Activated CD4-positive, CD25-positive, alpha-beta regulatory T cell treated with anti-CD3 and anti-CD28 coated beads, Interleukin-2, amount 50 U/mL, for 16 hours (primary cell): ENCODE data around the gene TEX2.
"Not testable (repeated sequence)": the region's sequence is repeated elsewhere in the genome, so short reads cannot be mapped to it uniquely, and the experiment has no call there.

Experiments used
- DNase-seq: peaks from one replicate; pipeline ENCODE4 v3.0.0-alpha.2; 2020; ENCODE audit warnings: low read depth, low spot score

TEX2 gene

GRCh38 chr17:64145751-64146417 is 117.2 kb downstream of the TEX2 start:
- DNase-seq = peak; percentile 93

DNA sequence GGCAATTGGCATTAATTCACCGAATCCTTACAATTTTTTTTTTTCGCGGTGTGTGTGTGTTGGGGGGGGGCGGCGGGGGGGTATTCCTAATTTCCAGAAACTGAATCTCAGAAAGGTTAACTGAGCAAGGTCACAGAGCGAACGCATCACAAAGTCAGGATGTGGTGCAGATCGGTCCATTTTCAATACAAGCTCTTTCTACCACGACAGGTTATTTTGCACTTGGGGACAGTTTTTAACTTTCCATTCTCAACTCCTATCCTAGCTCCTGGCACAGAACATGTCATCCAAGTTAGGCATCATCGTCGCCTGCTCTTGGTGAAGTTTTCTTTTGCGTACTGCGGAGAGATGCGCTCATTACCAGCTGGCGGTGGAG is 117.7 kb downstream of the TEX2 start:
- DNase-seq = no peak

- no peak for DNase-seq
Observed at GRCh38 chr17:64139542-64139941, 123.5 kb downstream of the TEX2 start.

- no peak for DNase-seq
Observed at GRCh38 chr17:64138441-64138840, 124.6 kb downstream of the TEX2 start.

DNA sequence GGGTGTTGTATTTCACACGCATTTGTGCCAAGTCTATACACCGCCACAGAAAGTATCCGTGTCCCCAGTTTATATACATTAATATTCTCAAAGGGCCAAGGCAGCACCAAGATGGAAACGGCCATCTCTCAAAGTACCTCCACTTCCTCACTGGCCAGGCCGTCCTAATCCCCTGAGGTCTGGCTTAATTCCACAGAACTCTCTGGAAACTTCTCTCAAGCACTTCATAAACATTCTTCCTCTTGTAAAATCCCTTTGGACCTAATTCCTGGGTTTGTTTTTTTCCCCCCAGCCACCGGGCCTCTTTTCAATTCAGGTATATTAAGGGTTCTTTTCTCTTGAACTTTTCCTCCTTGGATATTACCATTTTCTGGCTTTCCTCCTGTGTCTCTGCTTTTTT is 128.1 kb downstream of the TEX2 start:
- DNase-seq = no peak

DNA sequence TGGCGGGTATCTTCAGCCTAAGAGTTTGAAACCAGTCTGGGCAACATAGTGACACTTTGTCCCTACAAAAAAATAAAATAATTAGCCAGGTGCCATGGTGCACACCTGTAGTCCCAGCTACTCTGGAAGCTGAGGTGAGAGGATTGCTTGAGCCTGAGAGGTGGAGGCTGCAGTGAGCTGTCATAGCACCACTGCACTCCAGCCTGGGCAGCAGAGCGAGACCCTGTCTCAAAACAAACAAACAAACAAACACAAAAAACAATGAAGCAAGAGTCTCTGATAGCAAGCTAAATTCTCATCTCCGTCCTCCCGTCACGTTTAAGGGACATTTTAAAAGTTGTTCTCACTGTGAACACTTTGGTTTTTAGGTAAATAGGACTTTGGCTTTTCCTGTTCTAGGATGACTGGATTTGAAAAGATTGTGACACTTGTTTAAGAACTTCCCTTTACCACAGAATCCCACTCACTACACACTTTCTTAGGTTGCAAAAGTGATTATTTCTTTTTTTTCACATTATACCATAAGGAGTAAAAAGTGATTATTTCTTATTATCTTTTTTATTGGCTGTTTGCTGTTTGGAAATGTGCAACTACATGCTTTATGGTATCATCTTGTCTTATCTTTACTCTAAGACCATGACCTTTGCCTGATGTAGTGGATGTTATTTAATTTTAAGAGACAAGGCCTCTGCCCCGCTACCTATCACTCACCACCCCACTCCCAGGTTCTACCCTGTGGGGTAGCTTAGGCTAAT is 128.7 kb downstream of the TEX2 start:
- DNase-seq = no peak

GRCh38 chr17:64133546-64134215 is 129.4 kb downstream of the TEX2 start:
- no peak for DNase-seq

DNA sequence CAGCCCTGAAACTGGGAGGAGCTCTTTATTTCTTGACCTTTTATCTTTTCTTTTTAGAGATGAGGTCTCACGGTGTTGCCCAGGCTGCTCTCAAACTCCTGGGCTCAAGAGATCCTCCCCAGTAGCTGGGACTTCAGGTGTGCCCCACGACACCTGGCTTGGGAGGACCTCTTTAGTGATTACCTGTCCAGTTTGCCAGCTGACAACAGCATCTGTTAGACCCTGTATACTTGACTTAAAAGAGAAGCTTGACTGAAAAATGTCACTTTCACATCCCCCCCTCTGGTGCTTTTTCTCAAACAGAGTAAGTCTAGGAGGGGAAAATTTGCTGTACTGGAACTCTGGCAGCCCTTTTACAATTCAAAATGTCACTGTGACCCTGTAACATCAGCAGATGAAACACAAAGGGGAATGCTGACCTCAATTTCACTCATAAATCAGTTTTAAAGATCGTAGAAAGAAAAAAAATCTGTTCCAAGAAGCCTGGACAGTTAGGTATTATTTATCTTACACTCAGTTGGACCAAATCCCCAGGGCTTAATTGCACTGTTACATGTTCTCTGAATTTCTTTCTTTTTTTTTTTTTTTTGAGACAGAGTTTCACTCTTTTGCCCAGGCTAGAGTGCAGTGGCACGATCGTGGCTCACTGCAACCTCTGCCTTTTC is 131.3 kb downstream of the TEX2 start:
- DNase-seq = no peak

GRCh38 chr17:64130559-64131001 is 132.5 kb downstream of the TEX2 start:
- DNase-seq = peak; percentile 34

DNA sequence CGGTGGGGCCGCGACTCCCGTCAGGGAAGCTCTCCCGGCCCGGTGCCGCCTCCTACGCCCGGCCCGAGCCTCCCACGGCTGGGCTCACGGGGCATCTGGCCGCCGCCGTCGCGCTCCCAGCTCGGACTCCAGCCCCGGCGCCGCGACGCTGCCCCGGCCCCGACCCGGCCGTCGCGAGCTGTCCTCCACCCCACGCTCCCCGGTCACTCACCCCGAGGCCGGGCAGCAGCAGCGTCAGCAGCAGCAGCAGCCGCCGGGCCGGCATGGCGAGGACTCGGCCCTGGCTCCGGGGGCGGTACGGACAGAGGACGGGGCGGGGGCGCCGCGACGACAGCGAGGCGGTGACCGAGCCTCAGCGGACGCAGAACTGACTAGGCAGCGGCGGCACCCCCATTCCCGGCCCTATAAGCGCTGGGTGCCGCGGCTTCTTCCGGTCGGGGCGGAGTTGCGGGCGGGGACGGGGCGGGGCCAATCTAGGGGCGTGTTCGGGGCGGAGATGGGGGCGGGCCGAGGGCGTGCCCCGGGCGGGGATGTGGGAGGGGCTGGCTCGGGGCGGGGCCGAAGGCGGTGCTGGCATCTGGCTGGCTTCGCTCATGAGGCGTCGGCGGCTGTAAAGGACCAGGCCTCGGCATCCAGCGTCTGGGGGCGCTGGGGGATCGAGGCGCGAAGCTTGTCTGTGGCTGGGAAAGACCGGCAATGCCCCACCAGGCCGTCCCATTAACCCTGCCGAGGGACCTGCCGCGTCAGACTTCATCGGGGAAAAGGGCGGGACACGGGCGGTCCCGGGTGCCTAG is 133.1 kb downstream of the TEX2 start, which contains the start of gene ERN1:
TSS of gene ERN1 (minus strand) at position 380 of the 794 bp plus-strand sequence. CDS start at position 265, 115 bp downstream.
- peak; percentile 83 for DNase-seq

- no peak for DNase-seq
Observed at GRCh38 chr17:64129515-64129764, 133.6 kb downstream of the TEX2 start.

GRCh38 chr17:64128787-64129514 is 134.1 kb downstream of the TEX2 start:
- DNase-seq = no peak

GRCh38 chr17:64126918-64127317 is 136.1 kb downstream of the TEX2 start:
- DNase-seq = no peak

DNA sequence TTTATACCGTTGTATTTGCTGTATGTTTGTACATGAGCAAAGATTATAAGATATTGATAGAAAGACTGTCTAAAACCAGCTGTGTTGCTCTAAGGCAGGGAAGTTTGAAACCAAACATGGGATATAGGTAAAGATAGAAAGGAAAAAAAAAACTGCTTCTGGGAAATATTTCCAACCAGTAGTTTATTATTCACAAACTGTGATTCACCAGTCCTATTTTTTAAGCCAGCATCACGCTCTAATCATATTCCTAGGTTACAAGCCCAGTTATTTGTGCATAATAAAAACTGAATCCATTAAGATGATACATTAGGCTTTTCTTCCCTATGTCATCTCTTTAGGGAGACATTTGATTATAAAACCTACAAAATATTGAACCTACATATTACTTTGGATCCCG is 137.1 kb downstream of the TEX2 start:
- no peak for DNase-seq

- DNase-seq = no peak
Observed at GRCh38 chr17:64124609-64125008, 138.5 kb downstream of the TEX2 start.

DNA sequence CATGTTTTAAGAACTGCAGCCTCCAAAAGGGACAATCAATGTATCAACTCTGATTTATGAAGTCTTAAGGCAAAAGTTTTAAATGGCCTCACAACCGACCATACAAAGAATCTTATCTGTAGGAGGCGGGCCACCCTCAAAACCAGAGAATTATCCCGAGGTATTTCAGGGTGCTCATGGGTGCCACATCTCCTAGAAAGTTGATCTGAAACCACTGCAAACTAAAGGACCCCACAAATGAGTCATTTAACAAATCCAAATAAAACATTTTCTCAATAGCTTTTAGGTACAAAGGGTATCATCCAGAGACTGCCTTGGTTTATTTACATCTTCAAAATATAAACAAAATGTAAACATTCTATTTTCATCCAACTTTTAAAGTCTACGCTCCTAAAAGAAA is 139.9 kb downstream of the TEX2 start:
- no peak for DNase-seq

DNA sequence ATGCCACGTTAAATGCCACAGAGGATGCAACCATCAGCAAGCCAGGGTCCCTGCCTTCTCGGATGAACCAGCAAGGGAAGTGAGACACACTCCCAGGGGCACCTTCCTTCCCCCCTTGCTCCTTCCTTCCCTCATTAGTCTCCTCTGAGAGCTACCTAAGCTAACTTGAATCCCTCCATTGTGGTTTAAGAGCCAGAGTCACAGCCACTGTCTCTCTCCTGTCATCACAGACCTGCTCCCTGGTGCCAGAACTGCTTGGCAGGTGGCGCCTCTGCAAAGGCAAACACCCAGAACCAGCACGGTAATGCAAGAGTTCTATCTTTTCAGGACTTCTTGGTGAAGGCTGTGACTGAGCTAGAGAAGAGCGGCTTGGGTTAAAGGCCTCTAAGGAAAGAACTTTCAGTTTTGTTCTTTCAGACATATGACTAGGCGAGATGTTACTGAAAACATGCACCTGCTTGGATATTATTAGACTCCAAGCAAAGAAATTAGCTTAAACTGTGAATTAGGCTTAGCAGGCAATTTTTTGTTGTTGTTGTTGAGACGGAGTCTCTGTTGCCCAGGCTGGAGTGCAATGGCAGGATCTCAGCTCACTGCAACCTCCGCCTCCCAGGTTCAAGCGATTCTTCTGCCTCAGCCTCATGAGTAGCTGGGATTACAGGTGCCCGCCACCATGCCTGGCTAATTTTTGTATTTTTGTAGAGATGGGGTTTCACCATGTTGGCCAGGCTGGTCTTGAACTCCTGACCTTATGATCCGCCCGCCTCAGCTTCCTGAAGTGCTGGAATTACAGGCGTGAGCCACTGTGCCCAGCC is 141.9 kb downstream of the TEX2 start:
- not testable (repeated sequence) for DNase-seq

DNA sequence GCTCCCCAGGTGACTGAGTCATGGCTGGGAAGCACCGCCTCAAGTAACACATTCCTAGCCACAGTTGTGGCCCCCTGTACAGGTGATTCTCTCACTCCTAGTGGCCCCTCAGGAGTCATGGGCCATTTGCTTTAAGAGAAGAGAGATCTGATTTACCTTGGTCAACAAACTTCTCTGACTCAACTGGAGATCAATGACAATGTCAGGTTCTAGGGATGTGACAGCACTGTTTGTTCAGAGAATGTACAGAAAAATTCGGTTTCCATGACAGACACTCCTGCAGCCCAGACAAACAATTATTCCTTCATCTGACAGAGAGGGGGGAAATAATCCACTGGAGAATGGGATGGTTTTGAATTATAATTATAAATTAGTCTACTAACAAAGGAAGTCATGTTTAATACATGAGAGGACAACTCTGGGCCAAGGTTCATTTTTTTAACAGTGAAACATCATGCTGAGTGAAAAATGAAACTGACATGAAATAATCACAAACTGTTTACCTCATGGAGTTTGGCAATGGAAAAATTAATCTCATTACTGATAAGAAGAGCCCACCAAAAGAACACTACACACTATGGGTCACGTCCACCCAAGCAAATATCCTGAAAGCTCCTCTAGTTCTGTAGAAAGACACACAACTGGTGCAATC is 142.8 kb downstream of the TEX2 start:
- no peak for DNase-seq
